Esophagus muscularis mucosa (tissue), 3 donors: ENCODE measurements around the gene ME3.

Experiments used
- CTCF ChIP-seq, 3 experiments: fragments of 200-600 bp in 2 of 3; fragments of 450-650 bp in 1 of 3; sonication (generic) in 2 of 3; IDR thresholded peaks; one replicate each; pipeline ENCODE4 v1.5.1; 2017 to 2019; ENCODE audit warnings: antibody characterized with exemption in 3 of 3, mild to moderate bottlenecking in 2 of 3, moderate library complexity in 1 of 3
- EP300 ChIP-seq: sonication (generic); formaldehyde crosslinking; IDR thresholded peaks from one replicate; pipeline ENCODE4 v1.6.1; 2017; ENCODE audit warnings: antibody characterized with exemption

GRCh38 chr11:86398106-86398505 lies 274.3 kb downstream of the ME3 start:
- TF ChIP-seq CTCF (IDR thresholded peaks at IDR 0.05), result no peak
- no peak for TF ChIP-seq EP300
